H54 (cell line): ENCODE results near the gene NEUROG2.
"Not testable (repeated sequence)": the region's sequence is repeated elsewhere in the genome, so short reads cannot be mapped to it uniquely, and the experiment has no call there.

Source experiments
- DNase-seq: peaks from one replicate; pipeline ENCODE4 v3.0.0; 2011; ENCODE audit warnings: low spot score, mixed read lengths; ENCODE audit not compliant: insufficient read length
- FAIRE-seq: peaks from 3 replicates; lab custom pipeline; 2011; peaks lifted over from hg19 to GRCh38; lab: Jason Lieb, UNC
- POLR2A ChIP-seq: IDR thresholded peaks from 2 replicates; pipeline ENCODE4 v1.6.1; 2011; ENCODE audit warnings: low read depth, mild to moderate bottlenecking, low read length

NEUROG2 gene

DNA sequence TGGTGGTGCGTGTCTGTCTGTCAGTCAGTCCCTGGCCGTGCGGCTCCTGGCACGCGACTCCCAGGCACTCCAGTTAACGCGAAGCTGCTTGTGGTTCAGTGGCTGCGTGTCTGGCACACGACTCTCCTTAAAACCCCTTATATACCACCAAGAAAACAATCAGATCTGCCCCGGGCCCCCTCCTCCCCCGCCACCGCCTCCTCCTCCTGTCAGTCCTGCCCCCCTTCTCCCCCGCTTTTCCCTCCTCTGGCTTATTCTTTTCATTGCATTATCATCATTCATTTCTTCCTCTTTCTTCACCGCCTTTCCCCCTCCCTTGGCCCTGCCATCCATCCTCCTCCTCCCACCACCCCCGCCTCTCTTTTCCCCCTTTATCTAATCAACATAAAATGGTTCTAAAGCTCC is at the start of gene NEUROG2:
Gene NEUROG2, minus strand, starts transcription at position 115 of the 405 bp plus-strand sequence. CDS start 705 bp downstream, outside the sequence.
- no peak for FAIRE-seq
- no peak for TF ChIP-seq POLR2A
- no peak for DNase-seq

DNA sequence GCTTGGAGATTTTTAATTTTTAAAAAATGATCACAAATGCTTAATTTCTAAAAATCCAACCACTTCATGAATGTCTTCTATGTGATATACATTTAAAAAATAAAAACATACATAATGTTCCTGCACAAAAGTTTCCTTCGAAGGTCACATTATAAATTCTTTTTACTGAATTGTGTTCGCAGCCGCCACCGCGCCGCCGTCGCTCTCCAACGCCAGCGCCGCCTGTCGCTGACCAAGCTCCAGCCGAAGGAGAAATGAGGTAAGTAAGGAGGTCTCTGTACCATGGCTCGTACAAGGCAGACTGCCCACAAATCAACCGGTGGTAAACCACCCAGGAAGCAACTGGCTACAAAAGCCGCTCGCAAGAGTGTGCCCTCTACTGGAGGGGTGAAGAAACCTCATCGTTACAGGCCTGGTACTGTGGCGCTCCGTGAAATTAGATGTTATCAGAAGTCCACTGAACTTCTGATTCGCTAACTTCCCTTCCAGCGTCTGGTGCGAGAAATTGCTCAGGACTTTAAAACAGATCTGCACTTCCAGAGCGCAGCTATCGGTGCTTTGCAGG is 48.8 kb upstream of the NEUROG2 start:
- FAIRE-seq (no peak), DNase-seq (no peak)
- no peak for TF ChIP-seq POLR2A

DNA sequence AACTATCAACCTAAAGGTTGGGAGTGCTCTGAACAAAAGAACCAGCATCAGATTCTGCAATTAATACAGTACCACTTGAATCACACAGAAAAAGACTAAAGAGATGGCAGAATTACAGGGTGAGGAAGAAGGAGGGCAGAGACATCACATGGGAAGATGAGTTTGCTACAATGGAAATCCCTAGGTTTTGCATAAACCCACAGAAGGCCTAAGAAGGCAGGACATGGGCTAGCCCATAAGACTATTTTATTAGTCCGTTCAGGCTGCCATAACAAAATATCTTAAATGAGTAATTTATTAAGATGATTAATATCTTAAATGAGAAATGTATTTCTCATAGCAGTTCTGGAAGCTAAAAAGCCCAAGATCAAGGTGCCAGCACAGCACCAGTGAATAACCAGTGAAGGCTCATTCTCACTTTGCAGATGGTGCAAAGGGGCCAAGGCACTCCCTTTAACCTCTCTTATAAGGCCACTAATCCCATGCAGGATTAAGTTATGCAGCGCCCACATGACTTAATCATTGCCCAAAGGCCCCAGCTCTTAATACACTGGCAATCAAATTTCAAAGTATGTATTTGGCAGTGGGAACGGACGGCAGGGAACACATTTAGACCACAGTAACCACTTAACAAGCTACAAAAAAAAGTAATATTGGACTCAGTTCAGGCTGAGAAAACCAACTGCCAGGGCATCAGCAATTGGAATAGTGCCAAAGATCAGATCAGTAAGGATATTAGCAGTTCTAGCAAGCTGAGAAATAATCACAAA is 47.6 kb upstream of the NEUROG2 start:
- no peak for DNase-seq
- no peak for FAIRE-seq
- no peak for TF ChIP-seq POLR2A

DNA sequence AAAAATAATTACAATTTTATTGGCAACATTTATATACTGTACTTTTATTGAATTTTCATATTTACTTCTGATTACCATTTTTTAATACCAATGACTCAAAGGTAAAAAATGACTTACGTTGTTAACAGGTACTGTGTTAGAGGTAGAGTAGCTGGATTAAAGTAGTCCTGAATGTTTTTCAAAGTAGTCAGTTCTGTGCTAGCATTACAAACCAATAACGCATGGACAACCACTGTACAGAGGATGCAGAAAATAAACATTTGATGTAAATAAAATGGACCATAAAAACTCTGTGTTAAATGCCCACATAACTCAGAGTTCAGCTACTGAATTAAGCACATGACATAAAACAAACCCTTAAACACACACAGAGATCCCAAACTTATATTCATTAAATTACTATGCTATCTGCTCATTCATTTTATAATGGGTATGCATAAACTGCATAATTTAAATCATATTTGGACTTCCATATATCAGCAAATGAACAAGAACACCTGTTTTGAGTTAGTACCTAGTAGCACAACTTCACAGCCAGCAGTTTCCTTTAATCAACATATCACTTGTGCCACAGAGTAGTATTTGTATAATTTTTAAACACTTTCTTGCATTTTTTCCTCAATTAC is 46.4 kb upstream of the NEUROG2 start:
- no peak for DNase-seq
- TF ChIP-seq POLR2A: no peak
- FAIRE-seq: no peak

DNA sequence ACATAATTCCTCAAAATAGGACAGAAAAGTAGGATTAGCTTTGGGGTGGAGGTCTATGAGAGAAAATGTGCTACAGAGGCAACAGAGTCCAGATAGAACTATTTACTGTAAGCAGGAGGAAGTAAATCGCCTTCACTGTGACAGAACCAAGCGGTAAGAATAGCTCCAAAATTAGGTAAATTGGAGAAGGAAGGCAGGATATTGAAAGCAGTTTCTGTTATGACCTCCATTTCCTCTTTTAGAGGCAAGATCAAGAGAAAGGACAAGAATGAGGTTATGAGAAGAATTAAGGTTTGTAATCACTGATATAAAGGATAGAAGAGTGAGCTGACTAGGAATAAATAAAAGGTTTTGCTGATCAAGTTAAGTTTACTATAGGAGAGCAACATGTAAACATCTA is 44.1 kb upstream of the NEUROG2 start:
- no peak for TF ChIP-seq POLR2A
- no peak for FAIRE-seq
- DNase-seq: no peak

DNA sequence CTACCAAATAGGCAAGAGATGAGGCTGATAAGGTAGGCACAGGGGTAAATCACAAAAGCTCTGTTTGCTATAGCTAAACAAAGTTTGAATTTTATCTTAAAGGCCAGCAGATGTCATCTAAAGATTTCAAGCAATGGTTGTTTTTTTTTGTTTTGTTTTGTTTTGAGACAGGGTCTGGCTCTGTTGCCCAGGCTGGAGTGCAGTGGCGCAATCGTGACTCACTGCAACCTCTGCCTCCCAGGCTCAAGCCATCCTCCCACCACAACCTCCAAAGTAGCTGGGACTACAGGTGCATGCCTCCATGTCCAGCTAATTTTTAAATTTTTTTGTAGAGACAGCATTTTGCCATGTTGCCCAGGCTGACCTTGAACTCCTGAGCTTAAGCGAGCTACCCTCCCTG is 43.1 kb upstream of the NEUROG2 start:
- TF ChIP-seq POLR2A: no peak
- FAIRE-seq (no peak), DNase-seq (no peak)

DNA sequence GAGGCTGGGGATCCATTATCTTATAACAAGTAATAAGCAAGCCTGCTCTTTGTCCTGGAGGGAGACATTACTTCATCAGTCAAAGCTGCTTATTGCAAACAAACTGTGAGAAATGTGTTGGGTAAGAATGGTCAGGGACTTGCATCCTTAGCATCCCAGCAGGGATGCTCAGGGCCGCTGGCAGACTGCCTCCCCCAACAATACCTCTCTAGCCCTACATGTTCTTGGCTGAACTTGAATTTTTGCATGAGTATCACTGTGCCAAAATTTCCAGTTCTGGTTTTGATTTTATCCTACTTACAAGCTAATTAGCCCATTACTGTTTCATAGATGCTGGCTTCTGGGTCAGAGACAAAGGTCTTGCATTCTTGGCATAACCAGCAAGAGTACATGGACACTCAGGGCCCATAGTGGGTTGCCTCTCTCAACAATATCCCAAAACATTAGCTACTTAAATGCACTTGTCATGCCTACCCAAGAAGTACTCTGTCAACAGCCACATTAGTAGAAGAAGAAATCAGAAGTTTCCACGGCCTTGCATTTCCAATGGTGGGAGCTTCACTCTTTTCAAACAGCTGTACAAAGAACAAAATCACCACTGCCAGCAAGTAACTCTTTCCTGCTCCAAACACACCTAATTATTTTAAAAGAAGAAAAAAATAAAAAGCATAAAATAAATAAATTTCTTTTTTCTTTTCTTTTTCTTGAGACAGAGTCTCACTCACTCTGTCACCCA is 41.9 kb upstream of the NEUROG2 start:
- DNase-seq: no peak
- no peak for TF ChIP-seq POLR2A
- no peak for FAIRE-seq

DNA sequence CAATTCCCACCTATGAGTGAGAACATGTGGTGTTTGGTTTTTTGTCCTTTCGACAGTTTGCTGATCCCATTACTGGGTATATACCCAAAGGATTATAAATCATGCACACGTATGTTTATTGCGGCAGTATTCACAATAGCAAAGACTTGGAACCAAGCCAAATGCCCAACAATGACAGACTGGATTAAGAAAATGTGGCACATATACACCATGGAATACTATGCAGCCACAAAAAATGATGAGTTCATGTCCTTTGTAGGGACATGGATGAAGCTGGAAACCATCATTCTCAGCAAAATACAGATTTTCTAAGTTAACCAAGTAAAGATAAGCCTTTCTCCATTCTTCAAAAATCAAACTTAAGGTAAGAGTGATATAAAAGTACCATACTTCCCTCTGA is 38.3 kb upstream of the NEUROG2 start:
- FAIRE-seq, DNase-seq: not testable (repeated sequence)

DNA sequence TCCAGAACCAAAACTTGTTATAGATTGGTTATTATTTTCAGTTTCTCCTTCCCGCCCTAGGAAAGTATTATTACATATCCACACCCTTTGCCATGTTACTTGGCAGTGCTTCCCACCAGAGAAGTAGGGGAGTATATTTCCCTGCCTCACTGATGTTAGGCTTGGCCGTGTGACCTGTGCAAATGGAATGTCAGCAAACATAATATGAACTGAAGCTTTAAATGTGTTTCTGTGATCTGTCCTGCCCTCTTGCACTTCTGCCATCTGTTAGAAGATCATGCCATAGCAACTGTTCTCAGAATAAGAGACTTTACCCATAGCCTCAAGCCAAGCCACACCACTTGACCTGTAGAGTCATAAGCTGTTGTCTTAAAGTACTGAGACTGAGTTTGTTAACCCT is 36.7 kb upstream of the NEUROG2 start:
- DNase-seq: peak; percentile 6
- peak; percentile 86 for FAIRE-seq
- TF ChIP-seq POLR2A: no peak

DNA sequence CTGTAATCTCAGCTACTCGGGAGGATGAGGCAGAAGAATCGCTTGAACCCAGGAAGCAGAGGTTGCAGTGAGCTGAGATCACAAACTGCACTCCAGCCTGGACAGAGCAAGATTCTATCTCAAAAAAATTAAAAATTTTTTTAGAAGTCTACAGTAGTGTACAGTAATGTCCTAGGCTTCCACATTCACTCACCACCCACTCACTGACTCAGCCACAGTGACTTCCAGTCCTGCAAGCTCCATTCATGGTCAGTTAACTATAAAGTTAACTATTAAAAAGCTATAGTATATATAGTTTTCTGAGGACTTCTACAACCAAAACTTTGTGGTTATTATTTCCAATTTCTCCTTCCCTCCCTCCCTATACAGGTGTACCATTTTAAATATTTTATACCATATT is 34.7 kb upstream of the NEUROG2 start:
- no peak for FAIRE-seq
- no peak for DNase-seq
- TF ChIP-seq POLR2A: no peak

DNA sequence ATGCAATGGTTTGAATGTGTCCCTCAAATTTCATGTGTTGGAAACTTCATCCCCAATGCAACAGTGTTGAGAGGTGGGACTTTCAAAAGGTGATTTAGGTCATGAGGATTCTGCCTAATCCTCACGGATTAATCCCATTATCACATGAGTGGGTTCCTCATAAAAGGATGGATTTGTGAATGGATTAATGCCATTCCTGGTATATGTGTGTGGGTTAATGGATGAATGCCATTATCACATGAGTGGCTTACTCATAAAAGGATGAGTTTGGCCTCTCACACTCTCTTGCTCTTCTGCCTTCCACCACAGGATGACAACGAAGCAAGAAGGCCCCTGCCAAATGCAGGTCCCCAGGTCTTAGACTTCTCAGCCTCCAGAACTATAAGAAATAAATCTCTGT is 30.5 kb upstream of the NEUROG2 start:
- TF ChIP-seq POLR2A: no peak
- DNase-seq (no peak), FAIRE-seq (no peak)

DNA sequence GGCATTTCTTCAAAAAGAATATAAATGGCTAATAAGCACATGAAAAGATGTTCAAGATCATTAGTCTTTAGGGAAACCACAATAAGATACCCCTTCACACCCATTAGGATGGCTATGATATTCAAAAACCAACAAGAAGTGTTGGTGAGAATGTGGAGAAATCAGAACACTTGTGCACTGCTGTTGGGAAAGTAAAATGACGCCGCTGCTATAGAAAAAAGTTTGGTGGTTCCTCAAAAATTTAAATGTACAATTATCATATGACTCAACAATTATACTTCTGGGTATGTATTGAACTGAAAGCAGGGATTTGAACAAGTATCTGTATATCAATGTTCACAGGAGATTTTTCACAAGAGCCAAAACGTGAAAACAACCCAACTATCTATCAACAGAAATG is 29.4 kb upstream of the NEUROG2 start:
- FAIRE-seq: no peak
- DNase-seq: no peak
- TF ChIP-seq POLR2A: no peak

DNA sequence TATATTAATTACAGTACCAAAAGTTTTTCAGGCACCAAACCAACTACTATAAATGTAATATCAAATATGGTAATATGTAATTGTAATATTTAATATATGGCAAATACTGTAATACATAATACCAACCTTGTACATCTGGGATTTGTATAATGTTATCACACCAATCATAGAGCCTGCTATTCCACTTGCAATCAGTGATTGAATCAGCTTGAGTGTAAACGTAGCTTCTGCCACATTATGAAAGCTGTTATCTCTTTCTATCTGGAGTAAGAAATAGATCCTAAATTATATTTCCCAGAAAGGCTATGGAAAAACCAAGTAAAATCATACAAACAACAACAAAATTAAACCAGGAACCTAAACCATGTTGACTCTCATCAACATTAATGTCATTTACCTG is 24.7 kb upstream of the NEUROG2 start:
- DNase-seq (no peak), FAIRE-seq (no peak)

DNA sequence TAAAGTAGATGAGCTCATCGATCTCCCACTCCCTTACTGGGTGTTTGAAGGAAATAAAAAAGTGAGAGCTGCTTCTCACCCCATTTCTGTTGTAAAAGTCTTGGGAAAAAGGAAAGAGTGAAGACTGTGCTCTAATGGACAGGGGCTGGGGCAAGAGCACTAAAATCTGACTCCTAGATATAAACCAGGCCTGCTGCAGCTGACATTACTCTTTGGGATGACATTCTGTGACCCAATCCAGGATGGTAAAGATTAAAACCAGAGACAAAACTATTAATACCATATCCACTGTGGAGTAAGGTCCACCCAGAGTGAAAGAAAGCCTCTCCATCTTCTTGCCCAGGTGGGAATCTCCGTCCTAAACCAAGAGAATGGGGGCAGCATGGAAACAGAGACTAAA is 20.1 kb upstream of the NEUROG2 start:
- DNase-seq: no peak
- TF ChIP-seq POLR2A: no peak
- no peak for FAIRE-seq

More for the DNA sequence above, 24.7 kb upstream of the NEUROG2 start:
- no peak for TF ChIP-seq POLR2A
